ENCODE measurements around the gene MSL1.

DNA sequence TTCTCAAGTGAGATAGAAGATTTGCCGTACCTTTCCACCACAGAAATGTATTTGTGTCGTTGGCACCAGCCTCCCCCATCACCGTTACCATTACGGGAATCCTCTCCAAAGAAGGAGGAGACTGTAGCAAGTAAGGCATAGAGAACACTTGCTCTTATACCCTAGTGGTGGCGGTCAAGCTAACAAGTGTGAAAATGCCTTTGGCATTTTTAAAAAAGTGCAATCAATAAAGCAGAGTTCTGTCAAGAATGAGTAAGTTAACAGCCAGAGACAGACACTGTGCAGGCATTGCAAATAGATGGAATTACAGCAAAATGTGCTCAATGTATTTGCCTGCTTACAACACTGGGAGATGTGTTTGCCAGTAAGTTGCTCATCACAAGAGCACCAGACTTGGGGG, 7.7 kb downstream of the MSL1 start:
- TF ChIP-seq, protein P1, sequence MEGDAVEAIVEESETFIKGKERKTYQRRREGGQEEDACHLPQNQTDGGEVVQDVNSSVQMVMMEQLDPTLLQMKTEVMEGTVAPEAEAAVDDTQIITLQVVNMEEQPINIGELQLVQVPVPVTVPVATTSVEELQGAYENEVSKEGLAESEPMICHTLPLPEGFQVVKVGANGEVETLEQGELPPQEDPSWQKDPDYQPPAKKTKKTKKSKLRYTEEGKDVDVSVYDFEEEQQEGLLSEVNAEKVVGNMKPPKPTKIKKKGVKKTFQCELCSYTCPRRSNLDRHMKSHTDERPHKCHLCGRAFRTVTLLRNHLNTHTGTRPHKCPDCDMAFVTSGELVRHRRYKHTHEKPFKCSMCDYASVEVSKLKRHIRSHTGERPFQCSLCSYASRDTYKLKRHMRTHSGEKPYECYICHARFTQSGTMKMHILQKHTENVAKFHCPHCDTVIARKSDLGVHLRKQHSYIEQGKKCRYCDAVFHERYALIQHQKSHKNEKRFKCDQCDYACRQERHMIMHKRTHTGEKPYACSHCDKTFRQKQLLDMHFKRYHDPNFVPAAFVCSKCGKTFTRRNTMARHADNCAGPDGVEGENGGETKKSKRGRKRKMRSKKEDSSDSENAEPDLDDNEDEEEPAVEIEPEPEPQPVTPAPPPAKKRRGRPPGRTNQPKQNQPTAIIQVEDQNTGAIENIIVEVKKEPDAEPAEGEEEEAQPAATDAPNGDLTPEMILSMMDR (conservative IDR thresholded peaks at IDR 0.05), result no peak
- no peak for TF ChIP-seq ZFX (IDR thresholded peaks at IDR 0.05)
